ENCODE data around the gene SLC4A9.

Gene SLC4A9

GRCh38 chr5:140324617-140325241, 35.3 kb upstream of the SLC4A9 start:
- peaks cover 21% of the 10 kb centered on the region for H3K4me1 ChIP-seq (ENCODE audit: control insufficient read depth, insufficient read depth, low read length)
- no peaks in the 10 kb centered on the region for H3K27me3 ChIP-seq (ENCODE audit: control insufficient read depth, insufficient read depth, low read length)
- no peak overlapping the region for H3K4me3 ChIP-seq (ENCODE audit: low read length)
- H3K9ac ChIP-seq (ENCODE audit: low read length): no peak overlapping the region
- H3K36me3 ChIP-seq (ENCODE audit: control insufficient read depth, insufficient read depth, low read length): no peaks in the 10 kb centered on the region
- no peaks in the 10 kb centered on the region for H3K9me3 ChIP-seq (ENCODE audit: control insufficient read depth, low read length)

- no peaks in the 10 kb centered on the region for H3K9me3 ChIP-seq (ENCODE audit: control insufficient read depth, low read length)
- no peaks in the 10 kb centered on the region for H3K36me3 ChIP-seq (ENCODE audit: control insufficient read depth, insufficient read depth, low read length)
- H3K9ac ChIP-seq (ENCODE audit: low read length): no peak overlapping the region
- no peak overlapping the region for H3K4me3 ChIP-seq (ENCODE audit: low read length)
- H3K4me1 ChIP-seq (ENCODE audit: control insufficient read depth, insufficient read depth, low read length): peaks cover 21% of the 10 kb centered on the region
- H3K27me3 ChIP-seq (ENCODE audit: control insufficient read depth, insufficient read depth, low read length): no peaks in the 10 kb centered on the region
Observed at GRCh38 chr5:140325486-140325885, 34.5 kb upstream of the SLC4A9 start.

DNA sequence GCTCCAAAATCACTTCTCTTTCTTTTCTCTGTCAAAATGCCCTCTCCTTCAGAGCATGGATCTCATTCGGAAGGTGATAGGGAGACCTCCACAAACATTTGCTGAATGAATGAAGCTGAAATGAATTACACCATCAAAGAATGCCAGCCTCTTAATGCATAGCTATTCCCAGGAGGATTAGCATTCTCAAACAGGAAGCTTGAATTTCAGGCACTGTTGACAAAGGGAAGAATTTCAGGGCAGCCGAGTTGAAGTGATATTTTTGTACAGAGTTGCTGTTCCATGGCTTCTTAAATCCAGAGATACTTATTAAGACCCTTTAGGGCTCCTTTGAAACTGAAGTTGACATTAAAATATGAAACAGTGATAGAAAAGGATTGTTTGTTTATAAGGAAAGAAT, 32.4 kb upstream of the SLC4A9 start:
- H3K9me3 ChIP-seq (ENCODE audit: control insufficient read depth, low read length): no peaks in the 10 kb centered on the region
- no peaks in the 10 kb centered on the region for H3K36me3 ChIP-seq (ENCODE audit: control insufficient read depth, insufficient read depth, low read length)
- peaks cover 31% of the 10 kb centered on the region for H3K4me1 ChIP-seq (ENCODE audit: control insufficient read depth, insufficient read depth, low read length)
- H3K9ac ChIP-seq (ENCODE audit: low read length): no peak overlapping the region
- H3K27me3 ChIP-seq (ENCODE audit: control insufficient read depth, insufficient read depth, low read length): no peaks in the 10 kb centered on the region
- no peak overlapping the region for H3K4me3 ChIP-seq (ENCODE audit: low read length)

DNA sequence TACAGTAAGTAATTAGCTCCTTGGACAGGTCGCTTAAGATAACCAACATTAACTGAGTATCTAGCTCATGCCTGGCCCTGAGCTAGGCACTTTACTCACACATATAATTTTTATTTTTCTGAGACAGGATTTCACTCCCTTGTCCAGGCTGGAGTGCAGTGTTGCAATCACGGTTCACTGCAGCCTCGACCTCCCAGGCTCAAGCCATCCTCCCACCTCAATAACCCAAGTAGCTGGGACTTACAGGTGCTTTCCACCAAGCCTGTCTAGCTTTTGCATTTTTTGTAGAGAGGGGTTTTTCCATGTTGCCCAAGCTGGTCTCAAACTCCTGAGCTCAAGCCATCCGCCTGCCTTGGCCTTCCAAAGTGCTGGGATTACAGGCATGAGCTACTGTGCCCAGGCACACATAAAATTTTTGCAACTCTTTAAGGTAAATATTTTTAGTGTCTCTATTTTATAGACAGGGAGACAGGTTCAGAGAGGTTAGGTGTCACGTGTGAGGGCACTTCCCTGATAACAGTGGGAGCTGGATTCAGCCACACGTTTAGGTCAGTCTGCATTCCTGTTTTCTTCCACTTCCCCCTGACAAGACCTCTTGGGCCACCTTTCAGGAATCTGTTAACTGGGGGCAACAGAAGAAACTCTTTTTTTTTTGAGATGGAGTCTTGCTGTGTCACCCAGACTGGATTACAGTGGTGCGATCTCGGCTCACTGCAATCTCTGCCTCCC, 31.8 kb upstream of the SLC4A9 start:
- H3K36me3 ChIP-seq (ENCODE audit: control insufficient read depth, insufficient read depth, low read length): no peaks in the 10 kb centered on the region
- H3K4me3 ChIP-seq (ENCODE audit: low read length): no peak overlapping the region
- no peaks in the 10 kb centered on the region for H3K9me3 ChIP-seq (ENCODE audit: control insufficient read depth, low read length)
- peaks cover 31% of the 10 kb centered on the region for H3K4me1 ChIP-seq (ENCODE audit: control insufficient read depth, insufficient read depth, low read length)
- H3K9ac ChIP-seq (ENCODE audit: low read length): no peak overlapping the region
- H3K27me3 ChIP-seq (ENCODE audit: control insufficient read depth, insufficient read depth, low read length): no peaks in the 10 kb centered on the region

- H3K36me3 ChIP-seq (ENCODE audit: control insufficient read depth, insufficient read depth, low read length): peaks cover 6% of the 10 kb centered on the region
- no peak overlapping the region for H3K9ac ChIP-seq (ENCODE audit: low read length)
- H3K9me3 ChIP-seq (ENCODE audit: control insufficient read depth, low read length): no peaks in the 10 kb centered on the region
- peaks cover 22% of the 10 kb centered on the region for H3K4me1 ChIP-seq (ENCODE audit: control insufficient read depth, insufficient read depth, low read length)
- no peaks in the 10 kb centered on the region for H3K27me3 ChIP-seq (ENCODE audit: control insufficient read depth, insufficient read depth, low read length)
- no peak overlapping the region for H3K4me3 ChIP-seq (ENCODE audit: low read length)
Observed at GRCh38 chr5:140329739-140330481, 30.1 kb upstream of the SLC4A9 start.

- Histone ChIP-seq H3K27me3 (ENCODE audit: control insufficient read depth, insufficient read depth, low read length) (no peaks in the 10 kb centered on the region), H3K9me3 (ENCODE audit: control insufficient read depth, low read length) (no peaks in the 10 kb centered on the region), H3K9ac (ENCODE audit: low read length) (no peak overlapping the region), H3K4me3 (ENCODE audit: low read length) (no peak overlapping the region), H3K4me1 (ENCODE audit: control insufficient read depth, insufficient read depth, low read length) (peaks cover 22% of the 10 kb centered on the region), H3K36me3 (ENCODE audit: control insufficient read depth, insufficient read depth, low read length) (peaks cover 12% of the 10 kb centered on the region)
Observed at GRCh38 chr5:140331638-140332037, 28.4 kb upstream of the SLC4A9 start.

DNA sequence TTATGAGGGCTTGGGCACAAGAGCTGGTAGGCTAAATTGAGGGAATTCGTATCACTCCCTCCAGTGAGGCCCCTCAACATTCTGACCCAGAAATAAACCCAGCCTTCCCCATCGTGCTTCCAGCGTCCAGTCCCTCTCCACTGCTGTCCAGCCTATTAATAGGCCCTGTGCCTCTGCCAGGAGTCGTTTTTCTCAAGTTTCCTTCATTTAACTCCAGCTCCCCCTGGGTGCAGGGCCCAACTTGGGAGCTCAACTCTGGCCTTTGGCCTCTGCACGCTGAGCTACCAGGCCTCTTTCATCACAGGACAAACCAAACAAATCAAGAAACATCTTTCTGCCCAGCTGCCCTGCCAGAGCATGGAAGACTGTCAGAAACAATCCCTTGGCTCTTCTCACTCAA, 23.6 kb upstream of the SLC4A9 start:
- peaks cover 21% of the 10 kb centered on the region for H3K36me3 ChIP-seq (ENCODE audit: control insufficient read depth, insufficient read depth, low read length)
- peaks cover 31% of the 10 kb centered on the region for H3K4me1 ChIP-seq (ENCODE audit: control insufficient read depth, insufficient read depth, low read length)

DNA sequence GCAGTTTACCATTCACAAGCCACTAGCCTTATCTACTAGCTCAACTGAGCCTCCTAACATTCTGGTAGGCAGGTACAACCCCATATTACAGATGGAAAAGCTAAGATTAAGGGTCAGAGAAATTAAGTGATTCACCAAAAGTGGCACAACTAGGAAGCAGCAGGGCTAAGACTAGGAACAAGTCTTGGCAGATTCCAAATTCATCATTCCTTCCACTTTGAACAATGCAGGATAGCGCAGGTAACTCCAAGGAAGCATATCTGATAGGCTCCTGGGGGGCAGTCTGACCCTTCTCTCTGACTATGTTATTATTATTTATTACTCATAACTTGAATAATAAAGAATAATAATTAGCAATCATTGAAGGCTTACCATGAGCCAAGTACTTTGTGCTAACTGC, 22.1 kb upstream of the SLC4A9 start:
- Histone ChIP-seq H3K9ac (ENCODE audit: low read length) (no peak overlapping the region), H3K4me3 (ENCODE audit: low read length) (no peak overlapping the region), H3K4me1 (ENCODE audit: control insufficient read depth, insufficient read depth, low read length) (peaks cover 29% of the 10 kb centered on the region), H3K9me3 (ENCODE audit: control insufficient read depth, low read length) (no peaks in the 10 kb centered on the region), H3K27me3 (ENCODE audit: control insufficient read depth, insufficient read depth, low read length) (no peaks in the 10 kb centered on the region), H3K36me3 (ENCODE audit: control insufficient read depth, insufficient read depth, low read length) (peaks cover 28% of the 10 kb centered on the region)

More for the DNA sequence above, 23.6 kb upstream of the SLC4A9 start:
- Histone ChIP-seq H3K27me3 (ENCODE audit: control insufficient read depth, insufficient read depth, low read length) (no peaks in the 10 kb centered on the region), H3K9me3 (ENCODE audit: control insufficient read depth, low read length) (no peaks in the 10 kb centered on the region), H3K9ac (ENCODE audit: low read length) (no peak overlapping the region), H3K4me3 (ENCODE audit: low read length) (no peak overlapping the region)

DNA sequence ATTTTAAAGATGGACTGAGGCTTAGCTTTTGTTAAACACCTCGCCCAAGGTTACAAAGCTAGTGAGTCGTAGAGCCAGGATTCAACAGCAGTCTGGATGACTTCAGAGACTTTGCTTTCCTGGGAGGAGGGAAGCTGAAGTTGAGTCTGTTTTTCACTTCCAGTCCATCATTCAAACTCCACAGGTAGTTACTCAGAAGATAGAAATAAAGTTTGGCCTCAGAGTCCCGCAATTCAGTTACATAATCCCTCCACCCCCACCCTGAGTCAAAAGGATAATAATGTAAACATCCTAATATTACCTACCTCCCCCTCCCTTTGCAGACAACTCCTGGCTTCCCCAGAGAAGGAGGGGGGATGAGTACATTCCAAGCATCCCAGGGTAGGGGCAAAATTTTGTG, 21.7 kb upstream of the SLC4A9 start:
- Histone ChIP-seq H3K27me3 (ENCODE audit: control insufficient read depth, insufficient read depth, low read length) (no peaks in the 10 kb centered on the region), H3K4me1 (ENCODE audit: control insufficient read depth, insufficient read depth, low read length) (peaks cover 29% of the 10 kb centered on the region), H3K9me3 (ENCODE audit: control insufficient read depth, low read length) (no peaks in the 10 kb centered on the region), H3K36me3 (ENCODE audit: control insufficient read depth, insufficient read depth, low read length) (peaks cover 28% of the 10 kb centered on the region), H3K4me3 (ENCODE audit: low read length) (no peak overlapping the region), H3K9ac (ENCODE audit: low read length) (no peak overlapping the region)

DNA sequence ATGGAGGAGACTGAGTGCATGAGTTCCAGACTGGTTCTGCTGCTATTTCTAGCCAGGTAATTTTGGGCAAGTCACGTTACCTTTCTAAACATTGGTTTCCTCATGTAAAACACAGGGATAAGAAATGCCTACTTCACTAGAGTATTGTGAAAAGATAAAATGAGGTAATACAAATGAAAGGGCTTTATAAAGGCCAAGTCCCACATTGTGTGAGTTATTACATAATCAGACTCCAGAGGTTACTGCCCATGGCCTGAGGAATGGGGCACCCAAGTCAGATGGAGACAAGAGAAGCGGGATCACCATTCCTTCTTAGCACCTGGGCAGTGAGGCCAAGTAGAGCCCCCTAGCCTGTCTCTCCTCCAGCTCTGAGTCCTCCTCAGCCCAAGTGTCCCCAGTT, 21.1 kb upstream of the SLC4A9 start:
- H3K4me3 ChIP-seq (ENCODE audit: low read length): no peak overlapping the region
- no peak overlapping the region for H3K9ac ChIP-seq (ENCODE audit: low read length)
- H3K9me3 ChIP-seq (ENCODE audit: control insufficient read depth, low read length): no peaks in the 10 kb centered on the region
- H3K27me3 ChIP-seq (ENCODE audit: control insufficient read depth, insufficient read depth, low read length): no peaks in the 10 kb centered on the region
- H3K36me3 ChIP-seq (ENCODE audit: control insufficient read depth, insufficient read depth, low read length): peaks cover 26% of the 10 kb centered on the region
- H3K4me1 ChIP-seq (ENCODE audit: control insufficient read depth, insufficient read depth, low read length): peaks cover 34% of the 10 kb centered on the region

- Histone ChIP-seq H3K27me3 (ENCODE audit: control insufficient read depth, insufficient read depth, low read length) (no peaks in the 10 kb centered on the region), H3K4me1 (ENCODE audit: control insufficient read depth, insufficient read depth, low read length) (peaks cover 41% of the 10 kb centered on the region)
Observed at GRCh38 chr5:140339636-140340035, 20.4 kb upstream of the SLC4A9 start.

GRCh38 chr5:140340605-140341121, 19.3 kb upstream of the SLC4A9 start:
- no peak overlapping the region for H3K9ac ChIP-seq (ENCODE audit: low read length)
- peaks cover 47% of the 10 kb centered on the region for H3K4me1 ChIP-seq (ENCODE audit: control insufficient read depth, insufficient read depth, low read length)
- no peak overlapping the region for H3K4me3 ChIP-seq (ENCODE audit: low read length)
- peaks cover 26% of the 10 kb centered on the region for H3K36me3 ChIP-seq (ENCODE audit: control insufficient read depth, insufficient read depth, low read length)
- H3K9me3 ChIP-seq (ENCODE audit: control insufficient read depth, low read length): no peaks in the 10 kb centered on the region
- no peaks in the 10 kb centered on the region for H3K27me3 ChIP-seq (ENCODE audit: control insufficient read depth, insufficient read depth, low read length)

More at GRCh38 chr5:140339636-140340035, 20.4 kb upstream of the SLC4A9 start:
- H3K4me3 ChIP-seq (ENCODE audit: low read length): no peak overlapping the region
- no peaks in the 10 kb centered on the region for H3K9me3 ChIP-seq (ENCODE audit: control insufficient read depth, low read length)
- peaks cover 23% of the 10 kb centered on the region for H3K36me3 ChIP-seq (ENCODE audit: control insufficient read depth, insufficient read depth, low read length)
- no peak overlapping the region for H3K9ac ChIP-seq (ENCODE audit: low read length)

Data from mucosa of stomach (tissue), 1 donor.